GM12892 (cell line): ENCODE measurements around the gene DLL1.

Experiments used
- POLR2A ChIP-seq: IDR thresholded peaks from 2 replicates; pipeline ENCODE4 v1.6.1; 2011; ENCODE audit warnings: low read depth, low read length, control low read depth
- POLR2AphosphoS5 ChIP-seq: IDR thresholded peaks from 2 replicates; pipeline ENCODE4 v1.6.1; 2011; ENCODE audit warnings: low read depth, low read length, control low read depth
- TAF1 ChIP-seq: IDR thresholded peaks from 2 replicates; pipeline ENCODE4 v1.6.1; 2011; ENCODE audit warnings: low read depth, mild to moderate bottlenecking, control low read depth, low read length, borderline replicate concordance

DNA sequence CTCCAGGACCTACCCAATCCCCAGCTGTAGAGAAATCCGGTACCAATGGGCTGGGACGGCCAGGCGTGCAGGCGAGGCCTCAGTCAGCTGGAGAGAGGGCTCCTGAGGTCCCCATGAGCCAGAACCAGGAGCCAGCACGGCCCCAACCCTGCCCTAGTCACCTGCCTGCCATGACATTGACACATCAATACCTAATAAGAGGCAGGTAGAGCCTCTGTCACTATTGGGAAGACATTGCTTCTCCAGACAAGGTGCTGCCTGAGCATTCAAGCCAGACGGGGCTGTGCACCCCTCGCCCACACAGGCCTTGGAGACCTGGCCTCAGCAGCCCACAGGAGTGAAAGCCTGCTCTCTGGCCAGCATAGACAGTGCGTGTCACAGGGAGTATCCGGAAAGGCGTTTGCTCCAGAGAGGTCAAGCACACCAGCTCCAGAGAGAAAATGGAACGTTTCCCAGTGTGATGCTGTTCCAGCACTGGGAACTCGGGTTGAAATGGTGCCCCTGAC lies 3.5 kb downstream of the DLL1 start:
- TF ChIP-seq TAF1 (no peak), POLR2AphosphoS5 (no peak), POLR2A (no peak)
